OCI-LY1 (cell line): Measurements from ENCODE around the gene GFRA4.

Source experiments
- H2AFZ ChIP-seq: fragments of 200-600 bp; sonication (generic), shearing (Covaris generic); 2 replicates; pipeline ENCODE4 v1.6.0; 2014; ENCODE audit warnings: antibody characterized with exemption, mild to moderate bottlenecking, low read length
- H3F3A ChIP-seq: fragments of 200-600 bp; sonication (generic), shearing (Covaris generic); 2 replicates; pipeline ENCODE4 v1.6.0; 2014; ENCODE audit warnings: mild to moderate bottlenecking, antibody characterized with exemption, low read length, moderate library complexity; ENCODE audit not compliant: insufficient read depth
- H3K27ac ChIP-seq: fragments of 200-600 bp; sonication (generic); 2 replicates; pipeline ENCODE4 v1.5.1; 2014; ENCODE audit warnings: low read length, mixed run types, mild to moderate bottlenecking, low read depth; ENCODE audit not compliant: poor library complexity, severe bottlenecking
- H3K27me3 ChIP-seq: fragments of 200-600 bp; sonication (generic); 2 replicates; pipeline ENCODE4 v1.6.0; 2014; ENCODE audit warnings: antibody characterized with exemption, mild to moderate bottlenecking, low read length, moderate library complexity; ENCODE audit not compliant: insufficient read depth
- H3K36me3 ChIP-seq: fragments of 200-600 bp; sonication (generic); 2 replicates; pipeline ENCODE4 v1.6.1; 2014; ENCODE audit warnings: mild to moderate bottlenecking, antibody characterized with exemption, low read length, moderate library complexity, mixed read lengths; ENCODE audit not compliant: insufficient read depth
- H3K4me1 ChIP-seq: fragments of 200-600 bp; sonication (generic); 2 replicates; pipeline ENCODE4 v1.5.1; 2014; ENCODE audit warnings: mild to moderate bottlenecking, low read length, moderate library complexity; ENCODE audit not compliant: insufficient read depth, severe bottlenecking
- H3K4me2 ChIP-seq: fragments of 200-600 bp; sonication (generic), shearing (Covaris generic); 2 replicates; pipeline ENCODE4 v1.6.1; 2014; ENCODE audit warnings: low read length
- H3K4me3 ChIP-seq: fragments of 200-600 bp; sonication (generic); 2 replicates; pipeline ENCODE4 v1.5.1; 2014; ENCODE audit warnings: low read length, low read depth, mild to moderate bottlenecking, mixed read lengths; ENCODE audit not compliant: poor library complexity, severe bottlenecking
- H3K79me2 ChIP-seq: fragments of 200-600 bp; shearing (Covaris generic); 2 replicates; pipeline ENCODE4 v1.6.1; 2016; ENCODE audit warnings: mixed run types, low read length, mixed read lengths; ENCODE audit not compliant: insufficient read depth
- H3K9ac ChIP-seq: fragments of 200-600 bp; sonication (generic), shearing (Covaris generic); 2 replicates; pipeline ENCODE4 v1.6.1; 2014; ENCODE audit warnings: mild to moderate bottlenecking, low read length, mixed read lengths
- H3K9me2 ChIP-seq: fragments of 200-600 bp; sonication (generic), shearing (Covaris generic); 2 replicates; pipeline ENCODE4 v1.6.1; 2014; ENCODE audit warnings: low read depth, mild to moderate bottlenecking, low read length, mixed read lengths
- H3K9me3 ChIP-seq: fragments of 200-600 bp; shearing (Covaris generic); 2 replicates; pipeline ENCODE4 v1.6.1; 2014; ENCODE audit warnings: low read length, mixed read lengths
- H4K20me1 ChIP-seq: fragments of 200-600 bp; sonication (generic), shearing (Covaris generic); 2 replicates; pipeline ENCODE4 v1.6.0; 2016; ENCODE audit warnings: mild to moderate bottlenecking, low read length; ENCODE audit not compliant: insufficient read depth
- CTCF ChIP-seq: fragments of 200-600 bp; sonication (generic), shearing (Covaris generic); IDR thresholded peaks from 2 replicates; pipeline ENCODE4 v1.5.1; 2017; ENCODE audit warnings: mild to moderate bottlenecking, antibody characterized with exemption, low read length, moderate library complexity, mixed read lengths
- EZH2 ChIP-seq: fragments of 200-600 bp; sonication (generic), shearing (Covaris generic); IDR thresholded peaks from 2 replicates; pipeline ENCODE4 v1.8.0; 2017; ENCODE audit warnings: borderline replicate concordance, mixed run types, mild to moderate bottlenecking, antibody characterized with exemption, low read length, moderate library complexity, mixed read lengths

The GFRA4 gene

GRCh38 chr20:3628502-3629314, 34.5 kb downstream of the GFRA4 start:
- no peaks in the 10 kb centered on the region for H3K9me2 ChIP-seq
- H3K9me3 ChIP-seq = no peaks in the 10 kb centered on the region
- H3K9ac ChIP-seq = no peak overlapping the region
- no peak overlapping the region for H2AFZ ChIP-seq
- no peaks in the 10 kb centered on the region for H3K4me1 ChIP-seq
- H3K4me2 ChIP-seq = no peak overlapping the region
- H3K27ac ChIP-seq = no peak overlapping the region
- H4K20me1 ChIP-seq = no peaks in the 10 kb centered on the region
- no peak overlapping the region for H3K4me3 ChIP-seq
- no peaks in the 10 kb centered on the region for H3F3A ChIP-seq
- H3K79me2 ChIP-seq = no peaks in the 10 kb centered on the region
- no peaks in the 10 kb centered on the region for H3K36me3 ChIP-seq
- no peaks in the 10 kb centered on the region for H3K27me3 ChIP-seq
- TF ChIP-seq EZH2 (no peak), CTCF (no peak)

- no peaks in the 10 kb centered on the region for H3F3A ChIP-seq
- TF ChIP-seq EZH2 (no peak), CTCF (no peak)
- H2AFZ ChIP-seq = no peak overlapping the region
- no peaks in the 10 kb centered on the region for H3K36me3 ChIP-seq
- H3K27ac ChIP-seq = no peak overlapping the region
- H4K20me1 ChIP-seq = no peaks in the 10 kb centered on the region
- no peaks in the 10 kb centered on the region for H3K79me2 ChIP-seq
- H3K9ac ChIP-seq = no peak overlapping the region
- no peaks in the 10 kb centered on the region for H3K9me2 ChIP-seq
- no peaks in the 10 kb centered on the region for H3K4me1 ChIP-seq
- H3K4me2 ChIP-seq = no peak overlapping the region
- no peaks in the 10 kb centered on the region for H3K9me3 ChIP-seq
- H3K27me3 ChIP-seq = no peaks in the 10 kb centered on the region
- H3K4me3 ChIP-seq = no peak overlapping the region
Observed at GRCh38 chr20:3627476-3627875, 35.7 kb downstream of the GFRA4 start.

- H3K27ac ChIP-seq = no peak overlapping the region
- TF ChIP-seq EZH2 = no peak
- no peak for TF ChIP-seq CTCF
- H2AFZ ChIP-seq = no peak overlapping the region
- H3K9me3 ChIP-seq = no peaks in the 10 kb centered on the region
- no peaks in the 10 kb centered on the region for H3K27me3 ChIP-seq
- no peaks in the 10 kb centered on the region for H3K9me2 ChIP-seq
- no peak overlapping the region for H3K4me3 ChIP-seq
- H4K20me1 ChIP-seq = no peaks in the 10 kb centered on the region
- no peaks in the 10 kb centered on the region for H3K4me1 ChIP-seq
- H3K9ac ChIP-seq = no peak overlapping the region
- H3K79me2 ChIP-seq = no peaks in the 10 kb centered on the region
- no peaks in the 10 kb centered on the region for H3F3A ChIP-seq
- no peak overlapping the region for H3K4me2 ChIP-seq
- H3K36me3 ChIP-seq = no peaks in the 10 kb centered on the region
Observed at GRCh38 chr20:3622406-3622805, 40.8 kb downstream of the GFRA4 start.
